ENCODE measurements around the gene SBK2. TPM values are rescaled to one million over a fixed set of nuclear protein-coding genes. Genes with fewer than 3 reads are reported as not detected.

Gene SBK2
- total and polyA plus RNA-seq, 2 experiments from 2014 or later: 1.1 to 2.0 TPM

- H3K4me1 ChIP-seq (ENCODE audit: insufficient read depth): peaks cover 9% of the 10 kb centered on the region; the same call in 1 of the 2 replicates
- no peak overlapping the region for H3K27ac ChIP-seq (ENCODE audit: low read depth)
- Mint-ChIP-seq H3K36me3 (ENCODE audit: low read depth) (no peaks in the 10 kb centered on the region; the same call in 2 of the 3 replicates), H3K4me3 (no peak overlapping the region), H3K27me3 (ENCODE audit: insufficient read depth, low read depth, poor library complexity) (peaks cover 2% of the 10 kb centered on the region), H3K9me3 (no peaks in the 10 kb centered on the region; the same call in 2 of the 3 replicates), H3K4me1 (peaks cover 18% of the 10 kb centered on the region), H3K27ac (no peak overlapping the region)
- H3K36me3 ChIP-seq (ENCODE audit: insufficient read depth): no peaks in the 10 kb centered on the region
- no peak overlapping the region for H3K4me3 ChIP-seq
- H3K27me3 ChIP-seq (ENCODE audit: insufficient read depth): no peaks in the 10 kb centered on the region
- DNase-seq (ENCODE audit: low spot score) (no peak), ATAC-seq (no peak)
- H3K79me2 ChIP-seq (replicated peaks; ENCODE audit: insufficient read depth): no peaks in the 10 kb centered on the region
- H2AFZ ChIP-seq: no peak overlapping the region
- no peak overlapping the region for H3K4me2 ChIP-seq
- H4K20me1 ChIP-seq (replicated peaks; ENCODE audit: insufficient read depth): no peaks in the 10 kb centered on the region
- no peaks in the 10 kb centered on the region for H3F3A ChIP-seq (replicated peaks; ENCODE audit: low read depth)
- H3K9me2 ChIP-seq (ENCODE audit: insufficient read depth): no peaks in the 10 kb centered on the region
- TF ChIP-seq ZNF114 (CRISPR knock-in tag; IDR thresholded peaks at IDR 0.05): no peak
- no peak for TF ChIP-seq CREB1 (CRISPR knock-in tag; IDR thresholded peaks at IDR 0.05; ENCODE audit: low read depth)
- no peak for TF ChIP-seq POLR2AphosphoS5 (IDR thresholded peaks at IDR 0.05; ENCODE audit: low read depth)
- TF ChIP-seq ZNF462 (CRISPR knock-in tag; IDR thresholded peaks at IDR 0.05): no peak
- no peak for TF ChIP-seq ZNF331 (CRISPR knock-in tag; IDR thresholded peaks at IDR 0.05; ENCODE audit: low read depth)
- TF ChIP-seq EZH2 (IDR thresholded peaks at IDR 0.05; ENCODE audit: low read depth, unreplicated experiment): no peak
- no peak for TF ChIP-seq STAT1 (IDR thresholded peaks at IDR 0.05; ENCODE audit: unreplicated experiment)
- no peak for TF ChIP-seq EZH2phosphoT487 (IDR thresholded peaks at IDR 0.05; ENCODE audit: unreplicated experiment)
- TF ChIP-seq ETS1 (IDR thresholded peaks at IDR 0.05): no peak
- TF ChIP-seq REST (IDR thresholded peaks at IDR 0.05; ENCODE audit: unreplicated experiment): no peak
Observed at GRCh38 chr19:55494172-55494761, 42.7 kb downstream of the SBK2 start.
